HCT116 (cell line): ENCODE measurements around the gene CCDC172. TPM values are rescaled to one million over a fixed set of nuclear protein-coding genes. Genes with fewer than 3 reads are reported as not detected.

Experiments
- ATAC-seq: fragments of 200-7000 bp; cut with Tn5 transposase; 2 replicates; pipeline ENCODE4 v1.9.1; 2020; ENCODE audit warnings: mild to moderate bottlenecking, moderate library complexity
- BruUV-seq: library from RNA; stranded (reverse); fragments of 400-500 nt; replicated peaks from 2 replicates; lab custom pipeline; 2021; lab: Mats Ljungman, UMichigan
- CTCF ChIA-PET: fragments of 300-600 bp; sonication (Branson Sonifier 250); formaldehyde crosslinking; loops from one replicate; lab custom pipeline; 2021; ENCODE audit warnings: antibody characterized with exemption; lab: Charles Lee
- POLR2A ChIA-PET: fragments of 300-600, 350-600 bp; sonication (Branson Sonifier 250); formaldehyde crosslinking; loops from one replicate; lab custom pipeline; 2021; ENCODE audit warnings: antibody characterized with exemption; lab: Charles Lee
- RAD21 ChIA-PET, 2 experiments: fragments of 300-600 bp; sonication (Branson Sonifier 250); formaldehyde crosslinking; loops; one replicate each; lab custom pipeline; 2023; ENCODE audit warnings: low total read pairs in 2 of 2; ENCODE audit not compliant: uncharacterized antibody in 2 of 2, unreplicated experiment in 2 of 2, low non-redundant PET in 1 of 2; lab: Charles Lee
- DNase-seq: peaks from one replicate; pipeline ENCODE4 v3.0.0-alpha.2; 2010; ENCODE audit warnings: low read depth, low spot score
- H2AFZ ChIP-seq: fragments of 200-600 bp; shearing (Covaris generic), sonication (generic); 2 replicates; pipeline ENCODE4 v1.6.1; 2017; ENCODE audit warnings: low read depth, mixed run types, mixed read lengths, antibody characterized with exemption, low read length; ENCODE audit not compliant: poor library complexity, severe bottlenecking
- H3K27ac ChIP-seq: 2 replicates; pipeline ENCODE4 v1.5.1; 2012; ENCODE audit warnings: low read depth, low read length
- H3K27me3 ChIP-seq: fragments of 200-600 bp; sonication (generic); 2 replicates; pipeline ENCODE4 v1.6.1; 2016; ENCODE audit warnings: mixed run types, low read length, mixed read lengths; ENCODE audit not compliant: insufficient read depth
- H3K36me3 ChIP-seq, 2 experiments: fragments of 200-500 bp in 1 of 2; fragments of 200-600 bp in 1 of 2; sonication (Bioruptor generic) in 1 of 2; sonication (generic) in 1 of 2; 2 replicates each; pipeline versions ENCODE4 v1.5.1 to v1.6.1; 2014 to 2016; ENCODE audit warnings: low read length in 2 of 2, inconsistent platforms in 1 of 2, mixed read lengths in 1 of 2, mixed run types in 1 of 2; ENCODE audit not compliant: insufficient read depth in 2 of 2, control insufficient read depth in 1 of 2
- H3K4me1 ChIP-seq, 2 experiments: fragments of 200-600 bp in 1 of 2; sonication (generic) in 1 of 2; 2 replicates each; pipeline versions ENCODE4 v1.5.1 to v1.6.1; 2012 to 2017; ENCODE audit warnings: low read length in 2 of 2, inconsistent platforms in 1 of 2, mild to moderate bottlenecking in 1 of 2, mixed read lengths in 1 of 2, mixed run types in 1 of 2, moderate library complexity in 1 of 2; ENCODE audit not compliant: insufficient read depth in 2 of 2, control insufficient read depth in 1 of 2
- H3K4me2 ChIP-seq: fragments of 200-600 bp; sonication (generic); 2 replicates; pipeline ENCODE4 v1.6.1; 2017; ENCODE audit warnings: mixed run types, low read length, mixed read lengths
- H3K4me3 ChIP-seq, 2 experiments: fragments of 200-600 bp in 1 of 2; sonication (generic) in 1 of 2; replicated peaks in 1 of 2; 2 replicates each; pipeline ENCODE4 v1.5.1; 2011 to 2016; ENCODE audit warnings: low read length in 2 of 2, control low read depth in 1 of 2, low read depth in 1 of 2, mild to moderate bottlenecking in 1 of 2, mixed read lengths in 1 of 2, mixed run types in 1 of 2
- H3K79me2 ChIP-seq: fragments of 200-600 bp; sonication (generic); 2 replicates; pipeline ENCODE4 v1.6.1; 2017; ENCODE audit warnings: mild to moderate bottlenecking, mixed run types, low read length, moderate library complexity, mixed read lengths; ENCODE audit not compliant: insufficient read depth
- H3K9ac ChIP-seq: fragments of 200-600 bp; sonication (generic); 2 replicates; pipeline ENCODE4 v1.6.1; 2016; ENCODE audit warnings: low read length, mixed read lengths
- H3K9me2 ChIP-seq: fragments of 200-600 bp; sonication (generic), shearing (Covaris generic); 2 replicates; pipeline ENCODE4 v1.6.1; 2017; ENCODE audit warnings: mixed run types, mild to moderate bottlenecking, moderate library complexity; ENCODE audit not compliant: insufficient read depth
- H3K9me3 ChIP-seq, 2 experiments: fragments of 200-500 bp in 1 of 2; fragments of 200-600 bp in 1 of 2; sonication (Bioruptor generic) in 1 of 2; sonication (generic) in 1 of 2; 2 replicates each; pipeline ENCODE4 v1.6.1; 2014 to 2017; ENCODE audit warnings: low read length in 2 of 2, mixed read lengths in 2 of 2, inconsistent platforms in 1 of 2, low read depth in 1 of 2, mild to moderate bottlenecking in 1 of 2, mixed run types in 1 of 2, moderate library complexity in 1 of 2; ENCODE audit not compliant: control insufficient read depth in 1 of 2, insufficient read depth in 1 of 2
- H4K20me1 ChIP-seq: fragments of 200-600 bp; sonication (generic), shearing (Covaris generic); 2 replicates; pipeline ENCODE4 v1.6.1; 2017; ENCODE audit warnings: mixed run types, mild to moderate bottlenecking, moderate library complexity; ENCODE audit not compliant: insufficient read depth
- CBX3 ChIP-seq: IDR thresholded peaks from 2 replicates; pipeline ENCODE4 v1.6.1; 2012; ENCODE audit warnings: low read depth
- CEBPB ChIP-seq: IDR thresholded peaks from 2 replicates; pipeline ENCODE4 v1.6.1; 2012; ENCODE audit warnings: low read depth
- EZH2phosphoT487 ChIP-seq: fragments of 200-600 bp; IDR thresholded peaks from 2 replicates; pipeline ENCODE4 v1.6.1; 2018; ENCODE audit warnings: antibody characterized with exemption, borderline replicate concordance
- JUND ChIP-seq: IDR thresholded peaks from 2 replicates; pipeline ENCODE4 v1.6.1; 2012
- REST ChIP-seq: IDR thresholded peaks from 2 replicates; pipeline ENCODE4 v1.6.1; 2012; ENCODE audit warnings: low read depth
- SP1 ChIP-seq: IDR thresholded peaks from 2 replicates; pipeline ENCODE4 v1.6.1; 2012; ENCODE audit warnings: low read depth
- TCF7L2 ChIP-seq: IDR thresholded peaks from 2 replicates; pipeline ENCODE4 v1.7.0; 2011; ENCODE audit warnings: borderline replicate concordance, inconsistent platforms; ENCODE audit not compliant: insufficient read depth, insufficient read length; ENCODE audit errors: extremely low read depth
- ZNF274 ChIP-seq: fragments of 200-500 bp; sonication (Bioruptor generic); IDR thresholded peaks from 2 replicates; pipeline ENCODE4 v1.6.1; 2014; ENCODE audit warnings: mild to moderate bottlenecking, low read depth, low read length, inconsistent platforms
- intact Hi-C: fragments of 100-400 bp; cut with micrococcal nuclease; formaldehyde crosslinking; loops from 2 replicates; pipeline ENCODE4 v1.10.0; 2022
- total RNA-seq: library from RNA; stranded (reverse); gene quantifications from one replicate; pipeline ENCODE4 v1.2.1, GENCODE V29; 2021; ENCODE audit not compliant: unreplicated experiment

Gene CCDC172
- total RNA-seq, 1 experiment from 2014 or later: not detected

DNA sequence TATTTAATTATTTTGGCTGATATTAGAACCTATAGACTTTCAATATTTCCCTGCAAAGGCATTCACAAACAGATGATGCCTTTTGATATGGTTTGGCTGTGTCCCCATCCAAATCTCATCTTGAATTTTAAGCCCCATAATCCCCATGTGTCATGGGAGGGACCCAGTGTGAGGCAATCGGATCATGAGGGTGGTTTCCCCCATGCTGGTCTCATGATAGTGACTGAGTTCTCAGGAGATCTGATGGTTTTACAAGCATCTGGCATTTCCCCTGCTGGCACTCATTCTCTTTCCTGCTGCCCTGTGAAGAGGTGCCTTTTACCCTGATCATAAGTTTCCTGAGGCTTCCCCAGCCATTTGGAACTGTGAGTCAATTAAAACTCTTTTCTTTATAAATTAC lies 94.1 kb downstream of the CCDC172 start:
- ATAC-seq (no peak), DNase-seq (no peak)
- Histone ChIP-seq H2AFZ (no peak overlapping the region), H4K20me1 (no peaks in the 10 kb centered on the region), H3K9ac (no peak overlapping the region), H3K36me3 (no peaks in the 10 kb centered on the region), H3K9me2 (no peaks in the 10 kb centered on the region), H3K4me1 (no peaks in the 10 kb centered on the region), H3K4me3 (no peak overlapping the region), H3K9me3 (no peaks in the 10 kb centered on the region), H3K27ac (no peak overlapping the region), H3K79me2 (no peaks in the 10 kb centered on the region), H3K4me2 (no peak overlapping the region), H3K27me3 (peaks cover 26% of the 10 kb centered on the region; the same call in 1 of the 2 replicates)
- CTCF ChIA-PET: no interaction called here
- RAD21 ChIA-PET: no interaction called here
- POLR2A ChIA-PET: no interaction called here
- BruUV-seq: no TSS peak
- TF ChIP-seq SP1 (no peak), EZH2phosphoT487 (no peak), JUND (no peak)
- TF ChIP-seq, all 23 proteins: peak for 0
- intact Hi-C loops: no loop called here

GRCh38 chr10:116421815-116422214 lies 97.6 kb downstream of the CCDC172 start:
- Histone ChIP-seq H2AFZ (no peak overlapping the region), H3K9me3 (no peaks in the 10 kb centered on the region), H3K36me3 (no peaks in the 10 kb centered on the region), H3K9me2 (no peaks in the 10 kb centered on the region), H3K4me2 (no peak overlapping the region), H3K4me1 (no peaks in the 10 kb centered on the region), H3K27me3 (peaks cover 23% of the 10 kb centered on the region; the same call in 1 of the 2 replicates), H3K4me3 (no peak overlapping the region), H3K27ac (no peak overlapping the region), H4K20me1 (no peaks in the 10 kb centered on the region), H3K9ac (no peak overlapping the region), H3K79me2 (no peaks in the 10 kb centered on the region)
- ChIA-PET RAD21 (no interaction called here), POLR2A (no interaction called here), CTCF (no interaction called here)
- intact Hi-C loops: no loop called here
- no peak for TF ChIP-seq REST
- no peak for TF ChIP-seq CBX3
- no peak for TF ChIP-seq TCF7L2
- TF ChIP-seq ZNF274: no peak
- no peak for TF ChIP-seq EZH2phosphoT487
- no peak for TF ChIP-seq SP1
- TF ChIP-seq CEBPB: no peak
- no peak for DNase-seq
- ATAC-seq: no peak
- no TSS peak for BruUV-seq
